T-cell (primary cell): ENCODE results near the gene RIMBP3C. TPM values are rescaled to one million over a fixed set of nuclear protein-coding genes. Genes with fewer than 3 reads are reported as not detected.
A peak's percentile ranks its signal among the peaks of the same experiment; 100 is the strongest.
"Not testable (repeated sequence)": the region's sequence is repeated elsewhere in the genome, so short reads cannot be mapped to it uniquely, and the experiment has no call there.

Experiments used
- ATAC-seq, 4 experiments: fragments of 200-7000 bp in 3 of 4; fragments of 150-1000 bp in 1 of 4; cut with Tn5 transposase; replicated peaks in 1 of 4; 1 replicate in 3 of 4; 2 replicates in 1 of 4; pipeline ENCODE4 v1.10.0; 2021; ENCODE audit warnings: moderate library complexity in 3 of 4, mild to moderate bottlenecking in 2 of 4, moderate number of reproducible peaks in 1 of 4
- CTCF ChIA-PET, 2 donors: fragments of 300-600 bp; sonication (Branson Sonifier 250); formaldehyde crosslinking; loops; one replicate each; lab custom pipeline; 2022; ENCODE audit warnings: antibody characterized with exemption in 2 of 2; lab: Charles Lee
- POLR2A ChIA-PET, 2 donors: fragments of 300-600 bp; sonication (Branson Sonifier 250); formaldehyde crosslinking; loops; one replicate each; lab custom pipeline; 2022; ENCODE audit warnings: antibody characterized with exemption in 2 of 2; lab: Charles Lee
- DNase-seq, 35 experiments: peaks; one replicate each; pipeline versions ENCODE4 v3.0.0 to v3.0.0-alpha.2; 2013 to 2023
- H3K27ac ChIP-seq: one replicate; pipeline ENCODE4 v1.5.1; 2013; ENCODE audit warnings: low read length
- H3K27me3 ChIP-seq, 2 experiments: replicated peaks in 1 of 2; 1 replicate in 1 of 2; 2 replicates in 1 of 2; pipeline versions ENCODE4 v1.6.1 to v1.7.0; 2013; ENCODE audit warnings: low read length in 1 of 2, mixed read lengths in 1 of 2; ENCODE audit not compliant: control insufficient read depth in 2 of 2, insufficient read depth in 2 of 2; ENCODE audit errors: extremely low read depth in 1 of 2
- H3K36me3 ChIP-seq, 2 donors: 1 replicate in 1 of 2; 2 replicates in 1 of 2; pipeline versions ENCODE4 v1.6.1 to v1.7.0; 2013; ENCODE audit warnings: low read length in 1 of 2; ENCODE audit not compliant: control insufficient read depth in 2 of 2, insufficient read depth in 1 of 2; ENCODE audit errors: extremely low read depth in 1 of 2
- H3K4me1 ChIP-seq, 2 experiments: 1 replicate in 1 of 2; 2 replicates in 1 of 2; pipeline versions ENCODE4 v1.6.1 to v1.7.0; 2013; ENCODE audit warnings: low read length in 2 of 2, mixed read lengths in 1 of 2; ENCODE audit not compliant: insufficient read depth in 2 of 2, control insufficient read depth in 1 of 2; ENCODE audit errors: extremely low read depth in 1 of 2
- H3K4me3 ChIP-seq, 2 donors: 1 replicate in 1 of 2; 2 replicates in 1 of 2; pipeline versions ENCODE4 v1.5.1 to v1.7.0; 2013; ENCODE audit warnings: mild to moderate bottlenecking in 2 of 2, low read length in 1 of 2, moderate library complexity in 1 of 2; ENCODE audit not compliant: control insufficient read depth in 1 of 2; ENCODE audit errors: extremely low read depth in 1 of 2
- H3K9me3 ChIP-seq: 2 replicates; pipeline ENCODE4 v1.7.0; 2013
- H3K27ac Mint-ChIP-seq, 2 donors: one replicate each; pipeline ENCODE4 v1.8.0; 2020 to 2021; ENCODE audit warnings: mild to moderate bottlenecking in 2 of 2, mixed read lengths in 2 of 2
- H3K27me3 Mint-ChIP-seq, 2 donors: one replicate each; pipeline ENCODE4 v1.8.0; 2021 to 2022; ENCODE audit warnings: mixed read lengths in 2 of 2
- H3K36me3 Mint-ChIP-seq: one replicate; pipeline ENCODE4 v1.8.0; 2021; ENCODE audit warnings: mixed read lengths
- H3K4me1 Mint-ChIP-seq, 3 donors: one replicate each; pipeline ENCODE4 v1.8.0; 2020 to 2022; ENCODE audit warnings: mixed read lengths in 3 of 3, mild to moderate bottlenecking in 1 of 3
- H3K4me3 Mint-ChIP-seq, 3 donors: one replicate each; pipeline ENCODE4 v1.8.0; 2020 to 2022; ENCODE audit warnings: mild to moderate bottlenecking in 3 of 3, mixed read lengths in 3 of 3, moderate library complexity in 3 of 3
- H3K9me3 Mint-ChIP-seq, 3 donors: one replicate each; pipeline ENCODE4 v1.8.0; 2020 to 2022; ENCODE audit warnings: mixed read lengths in 3 of 3
- WGBS: methylation state at CpG from one replicate; pipeline ENCODE4 v1.1.5; 2013; ENCODE audit warnings: missing lambda C conversion rate; ENCODE audit not compliant: insufficient coverage; 5-methylcytosine and 5-hydroxymethylcytosine counted together
- total RNA-seq, 35 experiments: library from RNA in 6 of 35; stranded (reverse) in 6 of 35; fragments of 120-200 nt in 1 of 35; gene quantifications; one replicate each; pipeline versions ENCODE4 v1.2.1 to v1.2.4 and lab custom pipeline; 2013 to 2026

The RIMBP3C gene
- 1 to 10 TPM in 3 of 5 donors, not detected in 2; 2.8 to 4.7 (median 3.9) TPM for total RNA-seq
- 1.2 TPM for total RNA-seq (2013)
- total RNA-seq (lab: John Stamatoyannopoulos, UW), result 0 to 0.64 (median 0.06) reads per million in 29 experiments

DNA sequence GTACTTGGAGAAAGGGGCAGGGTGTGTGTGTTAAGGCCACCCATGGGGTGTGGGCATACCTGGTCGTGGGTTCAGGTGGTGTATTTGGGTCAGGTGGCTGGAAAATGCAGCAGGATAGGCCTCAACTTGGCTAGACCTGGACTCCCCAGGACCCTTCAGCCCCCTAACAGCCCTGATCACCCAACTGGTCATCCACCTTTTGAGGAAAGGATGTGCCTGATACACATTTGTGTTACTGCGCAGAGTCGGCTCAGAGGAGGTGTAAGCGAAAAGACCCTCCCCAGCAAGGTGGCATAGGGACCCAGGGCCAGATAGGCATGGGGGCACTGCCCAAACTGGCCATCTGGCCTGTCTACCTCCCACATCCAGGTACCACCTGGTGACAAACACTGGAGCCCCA lies at the start of gene RIMBP3C:
Gene RIMBP3C (minus strand): TSS at position 101 of the 400 bp plus-strand sequence. CDS start 485 bp downstream, outside the sequence.
- H3K9me3 ChIP-seq, H3K9me3 Mint-ChIP-seq, H3K4me1 Mint-ChIP-seq, H3K27ac Mint-ChIP-seq, H3K36me3 ChIP-seq, DNase-seq, POLR2A ChIA-PET, H3K4me1 ChIP-seq, H3K27me3 ChIP-seq, H3K36me3 Mint-ChIP-seq, ATAC-seq, CTCF ChIA-PET, H3K27ac ChIP-seq, H3K4me3 Mint-ChIP-seq, H3K4me3 ChIP-seq, H3K27me3 Mint-ChIP-seq: not testable (repeated sequence)
- no CpG with 5 or more reads among the region's 4 CpGs for WGBS

DNA sequence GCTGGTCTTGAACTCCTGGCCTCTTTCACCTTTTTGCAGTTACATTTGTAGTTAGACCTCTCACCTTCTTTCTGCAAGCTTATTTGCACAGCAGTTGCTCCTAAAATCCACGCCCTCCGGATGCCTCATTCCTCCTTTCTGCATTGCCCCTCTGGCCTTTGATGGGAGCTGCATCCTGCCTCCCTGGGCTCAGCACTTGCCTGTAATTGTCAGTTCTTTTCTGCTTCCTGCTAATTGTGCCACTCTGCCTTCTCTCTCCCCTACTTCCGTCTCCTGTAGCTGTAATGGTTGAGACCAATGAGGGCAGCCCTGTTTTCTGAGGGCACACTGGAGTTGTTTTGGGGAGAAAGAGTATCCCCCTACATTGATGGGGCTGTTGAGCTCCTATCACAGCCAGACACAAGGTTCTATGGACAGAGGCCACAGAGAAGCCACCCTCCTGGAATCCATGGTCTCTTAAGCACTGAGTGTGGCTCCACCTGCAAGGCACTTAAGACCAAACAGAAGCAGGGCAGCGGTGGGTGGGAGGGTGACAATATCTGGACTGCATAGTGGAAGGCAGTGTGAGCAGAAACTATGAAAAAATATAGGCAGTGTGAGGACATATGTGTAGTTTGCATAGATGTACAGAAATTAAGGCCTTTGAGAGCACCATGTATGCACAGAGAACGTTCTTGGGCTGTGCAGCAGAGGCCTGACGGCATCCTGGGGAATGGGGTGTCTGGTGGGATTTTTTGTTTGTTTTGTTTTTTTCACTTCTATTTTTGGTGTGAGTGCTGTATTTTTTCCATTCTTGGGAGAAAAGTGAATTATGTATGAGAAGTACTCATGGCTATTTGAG lies 48.0 kb upstream of the RIMBP3C start:
- H3K27ac ChIP-seq, result no peak overlapping the region
- Mint-ChIP-seq H3K27ac (peak overlapping the region in 1 of 2 donors; percentile 27), H3K4me1 (peaks cover 46 to 52% (median 47%) of the 10 kb centered on the region in 3 donors), H3K4me3 (no peak overlapping the region), H3K36me3 (peaks cover 25% of the 10 kb centered on the region), H3K27me3 (no peaks in the 10 kb centered on the region), H3K9me3 (no peaks in the 10 kb centered on the region)
- CTCF ChIA-PET, result interaction anchor here in 1 of 2 donors (0.7 kb wide), 1 partner anchor 679 kb away, joined by 3 read pairs; no protein-coding TSS in a partner anchor
- H3K27me3 ChIP-seq, result no peaks in the 10 kb centered on the region
- POLR2A ChIA-PET, result no interaction called here
- H3K4me1 ChIP-seq, result peaks cover 0 to 17% of the 10 kb centered on the region in 2 experiments
- WGBS, result 98% methylated on average over 5 of the region's 6 CpGs
- ATAC-seq (no peak), DNase-seq (no peak)
- H3K36me3 ChIP-seq, result peaks cover 3 to 33% of the 10 kb centered on the region in 2 donors
- no peak overlapping the region for H3K4me3 ChIP-seq
- H3K9me3 ChIP-seq, result no peaks in the 10 kb centered on the region

DNA sequence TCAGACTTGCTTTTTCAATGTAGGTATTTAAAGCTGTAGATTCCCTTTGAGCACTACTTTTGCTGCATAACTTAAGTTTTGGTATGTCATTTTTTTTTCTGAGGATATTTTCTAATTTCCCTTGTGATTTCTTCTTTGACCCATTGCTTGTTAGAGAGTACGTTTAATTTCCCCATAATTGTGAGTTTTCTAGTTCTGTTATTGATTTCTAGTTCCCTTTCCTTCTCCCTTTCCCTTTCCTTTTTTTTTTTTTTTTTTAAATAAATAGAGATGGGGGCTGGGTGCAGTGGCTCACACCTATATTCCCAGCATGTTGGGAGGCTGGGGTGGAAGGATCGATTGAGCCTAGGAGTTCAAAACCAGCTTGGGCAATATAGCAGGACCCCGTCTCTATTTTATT lies 47.0 kb upstream of the RIMBP3C start:
- no peak for ATAC-seq
- H3K4me1 Mint-ChIP-seq, result peaks cover 52 to 57% (median 54%) of the 10 kb centered on the region in 3 donors
- ChIA-PET CTCF (interaction anchor here in 1 of 2 donors (0.7 kb wide), 1 partner anchor 12 kb away, joined by 6 read pairs; no protein-coding TSS in a partner anchor), POLR2A (no interaction called here)
- Histone ChIP-seq H3K36me3 (peaks cover 3 to 42% of the 10 kb centered on the region in 2 donors), H3K27me3 (no peaks in the 10 kb centered on the region), H3K4me1 (peaks cover 0 to 21% of the 10 kb centered on the region in 2 experiments), H3K4me3 (no peak overlapping the region), H3K9me3 (no peaks in the 10 kb centered on the region), H3K27ac (no peak overlapping the region)
- no peak overlapping the region for H3K4me3 Mint-ChIP-seq
- H3K27ac Mint-ChIP-seq, result no peak overlapping the region
- no peak for DNase-seq
- H3K27me3 Mint-ChIP-seq, result no peaks in the 10 kb centered on the region
- no peaks in the 10 kb centered on the region for H3K9me3 Mint-ChIP-seq
- peaks cover 35% of the 10 kb centered on the region for H3K36me3 Mint-ChIP-seq
- no CpG with 5 or more reads among the region's 3 CpGs for WGBS

DNA sequence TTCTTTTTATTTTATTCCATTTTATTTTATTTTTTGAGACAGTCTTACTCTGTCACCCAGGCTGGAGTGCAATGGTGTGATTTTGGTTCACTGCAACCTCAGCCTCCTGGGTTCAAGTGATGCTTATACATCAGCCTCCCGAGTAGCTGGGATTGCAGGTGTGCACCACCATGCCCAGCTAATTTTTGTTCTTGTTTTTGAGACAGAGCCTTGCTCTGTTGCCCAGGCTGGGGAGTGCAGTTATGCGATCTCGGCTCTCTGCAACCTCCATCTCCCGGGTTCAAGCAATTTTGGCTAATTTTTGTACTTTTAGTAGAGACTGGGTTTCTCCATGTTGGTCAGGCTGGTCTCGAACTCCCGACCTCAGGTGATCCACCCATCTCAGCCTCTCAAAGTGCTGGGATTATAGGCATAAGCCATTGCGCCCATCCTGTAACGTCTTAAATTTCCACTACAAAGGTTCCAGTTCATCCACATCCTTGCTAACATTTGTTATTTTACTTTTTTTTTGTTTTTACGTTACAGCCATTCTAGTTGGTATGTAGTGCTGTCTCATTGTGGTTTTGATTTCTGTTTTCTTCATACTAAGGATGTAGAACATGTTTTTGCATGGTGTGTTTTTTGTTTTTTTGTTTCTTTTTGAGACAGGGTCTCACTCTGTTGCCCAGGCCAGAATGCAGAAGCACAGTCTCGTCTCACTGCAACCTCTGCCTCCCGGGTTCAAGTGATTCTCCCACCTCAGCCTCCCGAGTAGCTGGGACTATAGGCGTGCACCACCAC lies 45.3 kb upstream of the RIMBP3C start:
- Histone ChIP-seq H3K4me1 (peaks cover 0 to 23% of the 10 kb centered on the region in 2 experiments), H3K36me3 (peaks cover 3 to 44% of the 10 kb centered on the region in 2 donors)
- not testable (repeated sequence) for H3K27ac ChIP-seq, H3K9me3 Mint-ChIP-seq, H3K4me3 Mint-ChIP-seq, H3K4me3 ChIP-seq, H3K27me3 ChIP-seq, ATAC-seq, H3K9me3 ChIP-seq, H3K27ac Mint-ChIP-seq, DNase-seq, H3K27me3 Mint-ChIP-seq
- Mint-ChIP-seq H3K4me1 (peaks cover 54 to 63% (median 57%) of the 10 kb centered on the region in 3 donors), H3K36me3 (peaks cover 40% of the 10 kb centered on the region)
- 100% methylated on average over 6 of the region's 13 CpGs for WGBS
- POLR2A ChIA-PET, result interaction anchor here in 1 of 2 donors (0.8 kb wide), 1 partner anchor 11 kb away, joined by 7 read pairs; no protein-coding TSS in a partner anchor
- CTCF ChIA-PET, result interaction anchor here in 1 of 2 donors (1.1 kb wide), 1 partner anchor 7 kb away, joined by 3 read pairs; no protein-coding TSS in a partner anchor

- peaks cover 68 to 71% (median 69%) of the 10 kb centered on the region in 3 donors for H3K4me1 Mint-ChIP-seq
- H3K4me1 ChIP-seq, result peaks cover 0 to 34% of the 10 kb centered on the region in 2 experiments
- H3K27me3 Mint-ChIP-seq, result no peaks in the 10 kb centered on the region
- POLR2A ChIA-PET, result no interaction called here
- 93% methylated on average over 2 of the region's 5 CpGs for WGBS
- no peak overlapping the region for H3K4me3 Mint-ChIP-seq
- peaks cover 3 to 44% of the 10 kb centered on the region in 2 donors for H3K36me3 ChIP-seq
- peaks cover 40% of the 10 kb centered on the region for H3K36me3 Mint-ChIP-seq
- DNase-seq (no peak), ATAC-seq (no peak)
- H3K27me3 ChIP-seq, result no peaks in the 10 kb centered on the region
- peak overlapping the region; percentile 0 to 29 for H3K27ac Mint-ChIP-seq
- CTCF ChIA-PET, result interaction anchor here in 1 of 2 donors (1.1 kb wide), 1 partner anchor 9 kb away, joined by 3 read pairs; no protein-coding TSS in a partner anchor
- H3K9me3 Mint-ChIP-seq, result no peaks in the 10 kb centered on the region
- no peaks in the 10 kb centered on the region for H3K9me3 ChIP-seq
- no peak overlapping the region for H3K4me3 ChIP-seq
- H3K27ac ChIP-seq, result no peak overlapping the region
Observed at GRCh38 chr22:21594865-21595452, 43.7 kb upstream of the RIMBP3C start.
